Activated naive CD4-positive, alpha-beta T cell treated with anti-CD3 and anti-CD28 coated beads for 36 hours (primary cell): Measurements from ENCODE around the gene PIGQ. TPM values are rescaled to one million over a fixed set of nuclear protein-coding genes. Genes with fewer than 3 reads are reported as not detected.

ENCODE experiments used
- CTCF ChIA-PET: fragments of 350-600 bp; sonication (Branson Sonifier 250); formaldehyde crosslinking; loops from one replicate; lab custom pipeline; 2021; ENCODE audit warnings: antibody characterized with exemption; lab: Charles Lee
- DNase-seq: peaks from one replicate; pipeline ENCODE4 v3.0.0-alpha.2; 2020
- H3K27ac Mint-ChIP-seq: one replicate; pipeline ENCODE4 v1.8.0; 2021; ENCODE audit warnings: mild to moderate bottlenecking, mixed read lengths
- H3K27me3 Mint-ChIP-seq: one replicate; pipeline ENCODE4 v1.8.0; 2021; ENCODE audit warnings: low read depth, mixed read lengths
- H3K36me3 Mint-ChIP-seq: one replicate; pipeline ENCODE4 v1.8.0; 2021; ENCODE audit warnings: low read depth, mixed read lengths
- H3K4me1 Mint-ChIP-seq: one replicate; pipeline ENCODE4 v1.8.0; 2021; ENCODE audit warnings: low read depth, mixed read lengths
- H3K4me3 Mint-ChIP-seq: one replicate; pipeline ENCODE4 v1.8.0; 2021; ENCODE audit warnings: mild to moderate bottlenecking, moderate library complexity, mixed read lengths
- H3K9me3 Mint-ChIP-seq: one replicate; pipeline ENCODE4 v1.8.0; 2021; ENCODE audit warnings: mixed read lengths
- intact Hi-C: fragments of 100-400 bp; cut with micrococcal nuclease; formaldehyde crosslinking; loops from one replicate; pipeline ENCODE4 v1.15.1; 2023
- total RNA-seq, 2 experiments: library from RNA; stranded (reverse); gene quantifications; one replicate each; pipeline ENCODE4 v1.2.3, GENCODE V29; 2021

PIGQ gene
- total RNA-seq, 2 experiments from 2014 or later: 18.6 to 19.2 TPM

GRCh38 chr16:553601-554296, 16.0 kb upstream of the PIGQ start:
- peaks cover 2% of the 10 kb centered on the region for H3K27me3 Mint-ChIP-seq
- CTCF ChIA-PET: no interaction called here
- no peaks in the 10 kb centered on the region for H3K4me1 Mint-ChIP-seq
- H3K36me3 Mint-ChIP-seq: peaks cover 3% of the 10 kb centered on the region
- intact Hi-C loops: no loop called here
- H3K4me3 Mint-ChIP-seq: no peak overlapping the region
- H3K27ac Mint-ChIP-seq: no peak overlapping the region
- no peaks in the 10 kb centered on the region for H3K9me3 Mint-ChIP-seq
- no peak for DNase-seq

DNA sequence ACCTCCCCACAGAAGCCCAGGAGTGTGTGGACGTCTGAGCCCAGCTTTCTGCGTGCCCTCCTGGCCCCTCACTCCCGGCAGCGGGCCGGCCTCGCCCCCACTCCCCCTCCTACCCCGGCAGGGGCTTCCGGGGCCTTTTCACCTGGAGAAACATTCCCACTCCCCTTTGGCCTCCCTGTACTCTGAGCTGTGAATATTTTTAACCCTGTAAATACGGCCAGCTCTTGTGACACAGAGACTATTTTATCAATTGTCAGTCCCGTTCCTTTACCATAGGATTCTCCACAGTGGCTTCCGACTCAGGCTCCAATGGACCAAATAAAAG, 15.5 kb upstream of the PIGQ start:
- intact Hi-C loops: no loop called here
- H3K4me3 Mint-ChIP-seq: no peak overlapping the region
- CTCF ChIA-PET: no interaction called here
- H3K36me3 Mint-ChIP-seq: peaks cover 3% of the 10 kb centered on the region
- peaks cover 2% of the 10 kb centered on the region for H3K27me3 Mint-ChIP-seq
- H3K4me1 Mint-ChIP-seq: no peaks in the 10 kb centered on the region
- H3K27ac Mint-ChIP-seq: no peak overlapping the region
- no peak for DNase-seq
- no peaks in the 10 kb centered on the region for H3K9me3 Mint-ChIP-seq

DNA sequence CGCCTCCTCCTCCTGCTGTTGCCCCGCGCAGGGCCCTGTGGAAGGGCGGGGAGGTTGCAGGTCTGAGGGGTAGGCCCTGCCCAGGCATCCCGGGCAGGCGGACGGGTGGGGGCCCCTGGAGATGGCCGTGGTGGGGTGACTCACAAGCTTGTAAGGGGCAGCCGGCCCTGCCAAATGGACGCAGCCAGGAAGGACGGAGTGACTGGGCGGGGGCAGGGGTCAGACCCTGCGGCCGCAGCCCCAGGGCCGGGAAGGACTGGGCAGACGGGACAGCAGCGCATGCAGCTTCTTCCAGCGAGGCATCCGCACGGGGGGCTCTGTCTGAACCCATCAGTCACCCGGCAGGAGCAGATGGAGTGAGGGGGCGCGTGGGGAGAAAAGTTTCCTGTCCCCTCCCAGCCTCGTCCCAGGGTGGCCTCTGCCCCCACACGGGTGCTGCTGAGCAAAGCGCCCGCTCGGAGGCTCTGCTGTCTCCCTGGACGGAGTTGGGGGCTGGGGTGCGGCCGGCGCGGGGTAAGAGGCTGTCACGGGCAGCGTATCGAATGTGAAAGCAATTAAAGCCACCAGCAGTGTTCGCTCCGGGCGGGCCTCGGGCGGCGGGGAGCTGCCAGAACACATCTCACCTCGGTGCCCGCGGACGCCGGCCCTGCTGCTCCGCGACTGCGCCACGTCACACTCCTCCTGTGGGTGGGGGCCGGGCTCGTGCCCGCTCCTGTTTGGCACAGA, 15.0 kb upstream of the PIGQ start:
- Mint-ChIP-seq H3K27ac (no peak overlapping the region), H3K27me3 (peaks cover 2% of the 10 kb centered on the region), H3K4me3 (no peak overlapping the region), H3K36me3 (peaks cover 3% of the 10 kb centered on the region), H3K9me3 (no peaks in the 10 kb centered on the region), H3K4me1 (no peaks in the 10 kb centered on the region)
- no peak for DNase-seq
- intact Hi-C loops: no loop called here
- CTCF ChIA-PET: no interaction called here

DNA sequence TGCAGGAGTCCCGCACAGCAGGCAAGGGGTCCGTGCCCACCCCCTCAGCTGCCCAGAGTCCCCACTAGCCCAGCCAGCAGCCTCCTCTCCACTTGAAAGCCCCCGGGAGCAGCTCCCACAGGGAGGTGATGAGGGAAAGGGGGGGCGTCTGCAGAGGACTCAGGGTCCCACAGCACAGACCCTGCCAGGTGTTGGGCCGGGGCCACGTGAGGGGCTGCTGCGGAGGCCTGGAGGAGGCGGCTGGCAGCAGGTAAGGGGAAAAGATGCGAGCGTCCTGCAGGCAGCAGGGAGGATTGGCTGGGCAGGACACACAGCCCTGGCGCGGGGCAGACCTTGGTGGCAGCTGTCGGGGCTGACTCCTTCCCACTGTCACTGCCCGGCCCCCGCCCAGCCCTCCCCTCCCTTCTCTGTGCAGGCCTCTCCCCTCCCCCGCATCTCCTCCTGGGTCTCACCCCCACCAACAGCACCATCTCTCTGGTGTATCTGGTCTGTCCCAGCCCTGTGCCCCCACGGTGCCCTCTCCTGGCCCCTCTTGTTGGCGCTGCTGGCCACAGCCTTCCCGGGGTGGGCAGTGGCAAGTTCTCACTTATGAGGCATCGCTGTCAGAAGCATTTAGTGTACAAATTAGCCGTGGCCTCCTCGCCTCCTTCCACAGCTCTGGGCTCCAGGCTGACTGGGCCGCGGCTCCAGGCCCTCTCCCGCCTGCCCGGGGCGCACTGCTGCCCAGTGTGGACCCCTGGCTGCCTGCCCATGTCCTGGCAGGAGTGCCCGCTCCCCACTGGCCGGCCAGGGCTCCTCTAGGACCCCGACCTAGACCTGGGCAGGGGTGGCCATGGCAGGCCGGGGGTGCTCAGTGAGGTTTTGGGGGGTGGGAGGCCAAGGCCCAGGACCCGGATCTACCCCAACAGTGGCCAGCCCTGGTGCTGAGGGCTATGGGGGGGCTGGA, 14.0 kb upstream of the PIGQ start:
- Mint-ChIP-seq H3K27me3 (peaks cover 2% of the 10 kb centered on the region), H3K27ac (no peak overlapping the region), H3K9me3 (no peaks in the 10 kb centered on the region), H3K36me3 (peaks cover 3% of the 10 kb centered on the region), H3K4me3 (no peak overlapping the region), H3K4me1 (no peaks in the 10 kb centered on the region)
- CTCF ChIA-PET: no interaction called here
- intact Hi-C loops: no loop called here
- no peak for DNase-seq

GRCh38 chr16:556474-557173, 13.1 kb upstream of the PIGQ start:
- intact Hi-C loops: no loop called here
- no peak for DNase-seq
- no peak overlapping the region for H3K27ac Mint-ChIP-seq
- peaks cover 3% of the 10 kb centered on the region for H3K36me3 Mint-ChIP-seq
- no peak overlapping the region for H3K4me3 Mint-ChIP-seq
- CTCF ChIA-PET: no interaction called here
- H3K4me1 Mint-ChIP-seq: no peaks in the 10 kb centered on the region
- peaks cover 2% of the 10 kb centered on the region for H3K27me3 Mint-ChIP-seq
- H3K9me3 Mint-ChIP-seq: no peaks in the 10 kb centered on the region

GRCh38 chr16:557463-558297, 12.1 kb upstream of the PIGQ start:
- Mint-ChIP-seq H3K4me3 (no peak overlapping the region), H3K27ac (no peak overlapping the region), H3K36me3 (peaks cover 3% of the 10 kb centered on the region), H3K4me1 (no peaks in the 10 kb centered on the region), H3K9me3 (no peaks in the 10 kb centered on the region), H3K27me3 (peaks cover 2% of the 10 kb centered on the region)
- intact Hi-C loops: no loop called here
- CTCF ChIA-PET: no interaction called here
- no peak for DNase-seq

GRCh38 chr16:558298-559020, 11.3 kb upstream of the PIGQ start:
- Mint-ChIP-seq H3K4me3 (no peak overlapping the region), H3K27me3 (peaks cover 2% of the 10 kb centered on the region), H3K27ac (no peak overlapping the region), H3K36me3 (peaks cover 3% of the 10 kb centered on the region), H3K9me3 (no peaks in the 10 kb centered on the region), H3K4me1 (no peaks in the 10 kb centered on the region)
- CTCF ChIA-PET: no interaction called here
- DNase-seq: no peak
- intact Hi-C loops: no loop called here

DNA sequence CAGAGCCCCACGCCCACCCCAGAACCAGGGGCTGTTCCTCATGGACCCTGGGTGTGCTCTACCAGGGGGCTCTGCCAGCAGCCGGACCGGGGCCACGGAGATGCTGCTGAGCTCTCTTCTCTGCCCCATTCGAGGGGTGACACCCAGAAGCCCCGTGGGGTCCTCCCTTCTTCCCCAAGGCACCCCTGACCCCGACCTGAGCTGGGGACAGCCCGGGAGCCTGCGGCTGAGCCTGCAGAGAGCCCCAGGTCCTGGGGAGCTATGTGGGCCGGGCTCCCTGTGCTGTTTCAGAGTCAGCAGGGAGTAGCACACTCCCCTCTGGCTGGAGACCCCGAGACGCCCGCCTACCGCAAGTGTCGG, 10.8 kb upstream of the PIGQ start:
- Mint-ChIP-seq H3K4me3 (no peak overlapping the region), H3K36me3 (peaks cover 3% of the 10 kb centered on the region), H3K9me3 (no peaks in the 10 kb centered on the region), H3K27me3 (peaks cover 2% of the 10 kb centered on the region), H3K27ac (no peak overlapping the region), H3K4me1 (no peaks in the 10 kb centered on the region)
- intact Hi-C loops: no loop called here
- CTCF ChIA-PET: no interaction called here
- no peak for DNase-seq

DNA sequence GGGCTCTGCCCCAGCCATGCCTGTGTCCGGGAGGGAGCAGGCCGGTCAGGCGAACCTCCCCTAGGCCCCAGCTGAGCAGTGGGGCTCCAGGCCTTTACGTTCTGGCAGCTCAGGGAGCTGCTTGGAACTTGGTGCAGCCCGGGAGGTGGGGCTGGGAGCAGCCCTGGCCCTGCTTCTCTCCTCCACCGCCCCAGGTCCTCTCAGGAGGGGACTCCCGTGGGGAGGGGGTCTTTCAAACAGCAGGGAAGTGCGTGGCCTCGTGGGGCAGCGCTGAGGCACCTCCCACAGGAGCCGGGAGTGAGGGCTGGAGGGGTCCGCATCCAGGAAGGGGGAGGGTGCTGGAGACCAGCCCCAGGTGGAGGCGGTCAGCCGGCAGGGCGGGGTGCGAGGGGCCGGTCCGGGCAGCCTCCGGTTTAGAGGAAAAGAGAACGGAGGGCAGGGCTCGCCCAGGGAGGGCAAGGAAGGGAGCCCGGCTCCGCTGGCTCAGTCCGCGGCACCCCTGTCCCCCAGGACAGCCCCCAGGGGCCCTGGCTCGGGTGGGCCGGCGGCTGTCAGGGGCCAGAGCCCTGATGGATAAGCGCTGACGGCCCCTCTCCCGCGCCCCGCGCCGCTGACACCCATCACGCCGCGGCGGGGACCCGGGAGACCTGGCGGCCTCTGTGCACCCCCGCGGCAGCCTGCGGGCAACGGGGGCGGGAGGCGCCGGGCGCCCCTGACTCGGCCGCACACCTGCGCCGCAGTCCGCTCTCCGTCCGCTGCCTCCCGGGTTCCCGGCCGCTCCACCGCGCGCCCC, 10.2 kb upstream of the PIGQ start:
- Mint-ChIP-seq H3K9me3 (no peaks in the 10 kb centered on the region), H3K36me3 (no peaks in the 10 kb centered on the region), H3K27ac (no peak overlapping the region), H3K27me3 (peaks cover 2% of the 10 kb centered on the region), H3K4me1 (no peaks in the 10 kb centered on the region), H3K4me3 (no peak overlapping the region)
- no peak for DNase-seq
- intact Hi-C loops: no loop called here
- CTCF ChIA-PET: no interaction called here

DNA sequence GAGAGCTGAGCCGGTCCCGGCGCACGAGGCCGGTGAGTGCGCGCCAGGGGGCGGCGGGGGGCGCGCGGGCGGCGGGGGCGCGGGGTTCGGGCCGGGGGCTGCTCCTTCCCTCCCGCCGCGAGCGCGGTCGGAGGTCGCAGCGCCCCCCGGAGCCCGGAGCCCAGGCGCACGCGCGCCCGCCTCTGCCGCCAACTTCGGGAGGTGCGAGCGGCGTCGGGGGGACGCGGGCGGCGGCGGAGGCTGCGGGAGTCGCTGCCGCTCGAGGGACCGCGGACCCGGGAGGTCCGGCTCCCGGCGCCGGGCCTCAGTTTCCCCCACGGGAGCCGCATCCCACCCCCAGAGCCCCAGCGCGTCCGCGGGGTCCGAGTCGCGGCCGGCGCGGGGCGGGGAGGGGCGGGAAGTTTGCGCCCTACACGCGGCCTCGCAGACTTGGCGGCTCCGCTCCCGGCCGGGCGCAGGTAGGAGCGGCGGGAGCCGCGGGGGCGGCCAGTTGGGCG, 9.5 kb upstream of the PIGQ start, which contains the start of gene PRR35:
PRR35 (plus strand) TSS at position 191 of the 497 bp plus-strand sequence. CDS start 2,901 bp downstream, outside the sequence.
- CTCF ChIA-PET: no interaction called here
- H3K36me3 Mint-ChIP-seq: no peaks in the 10 kb centered on the region
- no peaks in the 10 kb centered on the region for H3K9me3 Mint-ChIP-seq
- H3K4me3 Mint-ChIP-seq: no peak within 1 kb of the TSS
- H3K4me1 Mint-ChIP-seq: no peaks in the 10 kb centered on the region
- H3K27ac Mint-ChIP-seq: no peak within 1 kb of the TSS
- peaks cover 2% of the 10 kb centered on the region for H3K27me3 Mint-ChIP-seq
- intact Hi-C loops: no loop called here
- no peak for DNase-seq
